A673 (cell line): ENCODE results near the gene MS4A2. TPM values are rescaled to one million over a fixed set of nuclear protein-coding genes. Genes with fewer than 3 reads are reported as not detected.

Experiments used
- BruUV-seq: library from RNA; stranded (reverse); fragments of 400-500 nt; replicated peaks from 2 replicates; lab custom pipeline; 2021; lab: Mats Ljungman, UMichigan
- CTCF ChIA-PET: fragments of 300-600 bp; sonication (Branson Sonifier 250); formaldehyde crosslinking; loops from one replicate; lab custom pipeline; 2022; ENCODE audit warnings: antibody characterized with exemption; lab: Charles Lee
- POLR2A ChIA-PET: fragments of 300-600 bp; sonication (Branson Sonifier 250); formaldehyde crosslinking; loops from one replicate; lab custom pipeline; 2022; ENCODE audit warnings: antibody characterized with exemption; ENCODE audit not compliant: low non-redundant PET; lab: Charles Lee
- DNase-seq: peaks from one replicate; pipeline ENCODE4 v3.0.0-alpha.2; 2015; ENCODE audit warnings: low spot score
- H3K27ac ChIP-seq: fragments of 200-600 bp; sonication (generic); 2 replicates; pipeline ENCODE4 v1.5.1; 2016; ENCODE audit warnings: mixed run types, low read depth, mild to moderate bottlenecking, mixed read lengths, antibody characterized with exemption, low read length; ENCODE audit not compliant: poor library complexity, severe bottlenecking
- H3K27me3 ChIP-seq: fragments of 200-600 bp; sonication (generic); replicated peaks from 2 replicates; pipeline ENCODE4 v1.6.1; 2017; ENCODE audit warnings: mixed run types, low read depth, mild to moderate bottlenecking, mixed read lengths, antibody characterized with exemption, low read length; ENCODE audit not compliant: insufficient read depth, poor library complexity
- H3K36me3 ChIP-seq: fragments of 200-600 bp; sonication (generic); 2 replicates; pipeline ENCODE4 v1.6.1; 2016; ENCODE audit warnings: mixed run types, mild to moderate bottlenecking, mixed read lengths, antibody characterized with exemption, low read length; ENCODE audit not compliant: insufficient read depth, poor library complexity, severe bottlenecking
- H3K4me1 ChIP-seq: fragments of 200-600 bp; sonication (generic); 2 replicates; pipeline ENCODE4 v1.6.1; 2017; ENCODE audit warnings: mixed run types, mild to moderate bottlenecking, mixed read lengths, antibody characterized with exemption, low read length; ENCODE audit not compliant: insufficient read depth, poor library complexity, severe bottlenecking
- H3K4me3 ChIP-seq: fragments of 200-600 bp; sonication (generic); 2 replicates; pipeline ENCODE4 v1.5.1; 2016; ENCODE audit warnings: low read depth, mixed run types, mild to moderate bottlenecking, mixed read lengths, low read length; ENCODE audit not compliant: poor library complexity, severe bottlenecking
- H3K9me3 ChIP-seq: fragments of 200-600 bp; sonication (generic); 2 replicates; pipeline ENCODE4 v1.6.1; 2016; ENCODE audit warnings: mixed run types, low read depth, mild to moderate bottlenecking, mixed read lengths, antibody characterized with exemption, low read length; ENCODE audit not compliant: poor library complexity, severe bottlenecking
- CTCF ChIP-seq: fragments of 300-800, 200-600 bp; sonication (generic); conservative IDR thresholded peaks from 2 replicates; pipeline ENCODE4 v1.5.1; 2017; ENCODE audit warnings: low read depth, mild to moderate bottlenecking, antibody characterized with exemption, low read length, moderate library complexity, mixed read lengths
- EZH2 ChIP-seq: fragments of 200-600 bp; sonication (generic); IDR thresholded peaks from 2 replicates; pipeline ENCODE4 v1.6.1; 2017; ENCODE audit warnings: borderline replicate concordance, low read depth, mild to moderate bottlenecking, mixed read lengths, antibody characterized with exemption, low read length; ENCODE audit not compliant: poor library complexity, severe bottlenecking
- intact Hi-C: fragments of 100-400 bp; cut with micrococcal nuclease; formaldehyde crosslinking; loops from one replicate; pipeline ENCODE4 v1.10.0; 2022; ENCODE audit not compliant: unreplicated experiment
- total RNA-seq: library from RNA; stranded (reverse); gene quantifications from 2 replicates; pipeline ENCODE4 v1.2.3, GENCODE V29; 2021

Gene MS4A2
- total RNA-seq, 1 experiment from 2014 or later: not detected

- intact Hi-C loops: no loop called here
- ChIA-PET CTCF (no interaction called here), POLR2A (no interaction called here)
- Histone ChIP-seq H3K9me3 (no peaks in the 10 kb centered on the region), H3K36me3 (no peaks in the 10 kb centered on the region), H3K4me1 (no peaks in the 10 kb centered on the region), H3K27ac (no peak overlapping the region), H3K4me3 (no peak overlapping the region), H3K27me3 (peaks cover 60% of the 10 kb centered on the region)
- BruUV-seq: no TSS peak
- TF ChIP-seq EZH2: no peak
- no peak for TF ChIP-seq CTCF
- DNase-seq: no peak
Observed at GRCh38 chr11:60080535-60080934, 7.9 kb upstream of the MS4A2 start.

GRCh38 chr11:60084631-60085273 is 3.7 kb upstream of the MS4A2 start:
- peaks cover 61% of the 10 kb centered on the region for H3K27me3 ChIP-seq
- BruUV-seq: no TSS peak
- no peaks in the 10 kb centered on the region for H3K4me1 ChIP-seq
- no peak for DNase-seq
- H3K9me3 ChIP-seq: no peaks in the 10 kb centered on the region
- ChIA-PET POLR2A (no interaction called here), CTCF (interaction anchor here (0.6 to 0.7 kb wide), 2 partner anchors 10 to 254 kb away, joined by 4 to 5 read pairs; no protein-coding TSS in a partner anchor)
- no peak overlapping the region for H3K4me3 ChIP-seq
- TF ChIP-seq CTCF: no peak
- no peak for TF ChIP-seq EZH2
- no peaks in the 10 kb centered on the region for H3K36me3 ChIP-seq
- intact Hi-C loops: no loop called here
- no peak overlapping the region for H3K27ac ChIP-seq

GRCh38 chr11:60085909-60086308 is 2.6 kb upstream of the MS4A2 start:
- ChIA-PET CTCF (no interaction called here), POLR2A (no interaction called here)
- no peak for DNase-seq
- H3K36me3 ChIP-seq: no peaks in the 10 kb centered on the region
- no peak overlapping the region for H3K27ac ChIP-seq
- intact Hi-C loops: no loop called here
- H3K4me3 ChIP-seq: no peak overlapping the region
- peaks cover 59% of the 10 kb centered on the region for H3K27me3 ChIP-seq
- no peaks in the 10 kb centered on the region for H3K4me1 ChIP-seq
- BruUV-seq: no TSS peak
- no peaks in the 10 kb centered on the region for H3K9me3 ChIP-seq
- TF ChIP-seq EZH2 (no peak), CTCF (no peak)
